Activated T-helper 1 cell treated with anti-CD3 and anti-CD28 coated beads, Interleukin-12 subunit alpha, Interleukin-12 subunit beta, Interleukin-2, Interleukin-4 antibody, amounts not matched to agents 30 ng/mL and 10 ng/mL and 1 ng/mL, durations not matched to agents 14 hours and 24 hours and 36 hours (primary cell): Measurements from ENCODE around the gene POLRMT. TPM values are rescaled to one million over a fixed set of nuclear protein-coding genes. Genes with fewer than 3 reads are reported as not detected.

Source experiments
- DNase-seq: peaks from one replicate; pipeline ENCODE4 v3.0.0; 2021; ENCODE audit warnings: low spot score
- H3K27ac Mint-ChIP-seq: one replicate; pipeline ENCODE4 v1.8.0; 2021; ENCODE audit warnings: mild to moderate bottlenecking, mixed read lengths
- H3K27me3 Mint-ChIP-seq: one replicate; pipeline ENCODE4 v1.8.0; 2022; ENCODE audit warnings: mild to moderate bottlenecking, moderate library complexity, mixed read lengths; ENCODE audit not compliant: insufficient read depth
- H3K36me3 Mint-ChIP-seq: one replicate; pipeline ENCODE4 v1.8.0; 2021; ENCODE audit warnings: low read depth, mixed read lengths
- H3K4me1 Mint-ChIP-seq: one replicate; pipeline ENCODE4 v1.8.0; 2021; ENCODE audit warnings: low read depth, mixed read lengths
- H3K4me3 Mint-ChIP-seq: one replicate; pipeline ENCODE4 v1.8.0; 2021; ENCODE audit warnings: mild to moderate bottlenecking, moderate library complexity, mixed read lengths
- H3K9me3 Mint-ChIP-seq: one replicate; pipeline ENCODE4 v1.8.0; 2021; ENCODE audit warnings: mixed read lengths
- intact Hi-C: fragments of 100-400 bp; cut with micrococcal nuclease; formaldehyde crosslinking; loops from one replicate; pipeline ENCODE4 v1.15.1; 2024
- total RNA-seq: library from RNA; stranded (reverse); gene quantifications from 2 replicates; pipeline ENCODE4 v1.2.3, GENCODE V29; 2022

The POLRMT gene
- total RNA-seq, 1 donor from 2014 or later = 104 TPM

DNA sequence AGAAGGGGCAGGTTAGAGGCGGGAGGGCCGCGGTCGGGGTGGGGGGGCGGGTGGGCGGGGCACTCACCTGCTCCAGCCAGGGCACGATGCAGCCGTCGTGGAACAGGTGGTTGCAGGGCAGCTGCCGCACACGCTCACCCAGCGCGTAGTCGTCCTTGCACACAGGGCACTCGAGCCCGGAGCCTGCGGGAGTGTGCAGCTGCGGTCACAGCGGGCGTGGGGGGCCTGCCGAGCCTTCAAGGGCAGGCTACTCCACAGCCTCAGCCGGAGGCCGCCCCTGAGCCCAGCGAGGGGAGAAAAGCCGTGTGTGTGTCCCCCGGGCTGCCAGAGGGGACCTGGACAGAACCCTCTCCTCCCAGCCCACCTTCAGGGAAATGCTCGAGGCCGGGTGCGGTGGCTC, 15.0 kb upstream of the POLRMT start:
- H3K27me3 Mint-ChIP-seq = no peaks in the 10 kb centered on the region
- H3K27ac Mint-ChIP-seq = no peak overlapping the region
- DNase-seq = no peak
- no peak overlapping the region for H3K4me3 Mint-ChIP-seq
- peaks cover 7% of the 10 kb centered on the region for H3K36me3 Mint-ChIP-seq
- intact Hi-C loops = no loop called here
- no peaks in the 10 kb centered on the region for H3K9me3 Mint-ChIP-seq
- H3K4me1 Mint-ChIP-seq = no peaks in the 10 kb centered on the region

DNA sequence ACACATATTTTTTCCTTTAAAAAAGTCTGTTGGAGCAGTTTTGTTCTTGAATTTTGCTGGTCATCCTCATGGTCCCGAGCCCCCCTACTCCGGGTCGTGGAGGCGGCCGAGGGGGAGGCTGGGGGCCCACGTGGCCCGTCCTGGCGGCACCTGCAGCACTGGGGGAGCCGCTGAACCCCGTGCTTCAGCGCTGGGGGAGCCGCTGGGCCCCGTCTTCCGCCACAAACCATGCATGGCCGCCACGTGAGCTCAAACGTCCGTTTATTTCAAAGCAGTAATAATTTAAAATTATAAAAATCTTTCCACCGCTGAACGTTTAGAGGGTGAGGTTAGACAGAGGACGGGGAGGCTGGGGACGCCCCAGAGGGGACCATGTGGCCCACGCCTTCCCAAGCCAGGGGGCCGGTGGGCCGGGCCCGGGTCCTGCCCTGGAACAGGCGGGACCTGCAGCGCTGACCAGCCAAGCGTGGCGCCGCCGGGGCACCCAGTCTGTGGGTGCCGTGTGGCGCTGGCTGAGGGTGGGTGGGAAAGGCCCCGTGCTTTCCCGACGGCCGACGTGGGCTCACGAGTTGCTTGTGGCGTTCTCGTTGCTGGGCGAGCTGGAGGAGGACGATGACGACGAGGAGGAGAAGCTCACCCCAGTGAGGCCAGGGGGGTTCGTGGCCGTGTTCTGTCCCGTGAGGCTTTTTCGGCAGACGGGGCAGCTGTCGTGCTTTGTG, 14.4 kb upstream of the POLRMT start:
- intact Hi-C loops = no loop called here
- no peak overlapping the region for H3K4me3 Mint-ChIP-seq
- no peaks in the 10 kb centered on the region for H3K4me1 Mint-ChIP-seq
- no peaks in the 10 kb centered on the region for H3K9me3 Mint-ChIP-seq
- H3K27me3 Mint-ChIP-seq = no peaks in the 10 kb centered on the region
- DNase-seq = no peak
- H3K36me3 Mint-ChIP-seq = peaks cover 7% of the 10 kb centered on the region
- H3K27ac Mint-ChIP-seq = no peak overlapping the region

DNA sequence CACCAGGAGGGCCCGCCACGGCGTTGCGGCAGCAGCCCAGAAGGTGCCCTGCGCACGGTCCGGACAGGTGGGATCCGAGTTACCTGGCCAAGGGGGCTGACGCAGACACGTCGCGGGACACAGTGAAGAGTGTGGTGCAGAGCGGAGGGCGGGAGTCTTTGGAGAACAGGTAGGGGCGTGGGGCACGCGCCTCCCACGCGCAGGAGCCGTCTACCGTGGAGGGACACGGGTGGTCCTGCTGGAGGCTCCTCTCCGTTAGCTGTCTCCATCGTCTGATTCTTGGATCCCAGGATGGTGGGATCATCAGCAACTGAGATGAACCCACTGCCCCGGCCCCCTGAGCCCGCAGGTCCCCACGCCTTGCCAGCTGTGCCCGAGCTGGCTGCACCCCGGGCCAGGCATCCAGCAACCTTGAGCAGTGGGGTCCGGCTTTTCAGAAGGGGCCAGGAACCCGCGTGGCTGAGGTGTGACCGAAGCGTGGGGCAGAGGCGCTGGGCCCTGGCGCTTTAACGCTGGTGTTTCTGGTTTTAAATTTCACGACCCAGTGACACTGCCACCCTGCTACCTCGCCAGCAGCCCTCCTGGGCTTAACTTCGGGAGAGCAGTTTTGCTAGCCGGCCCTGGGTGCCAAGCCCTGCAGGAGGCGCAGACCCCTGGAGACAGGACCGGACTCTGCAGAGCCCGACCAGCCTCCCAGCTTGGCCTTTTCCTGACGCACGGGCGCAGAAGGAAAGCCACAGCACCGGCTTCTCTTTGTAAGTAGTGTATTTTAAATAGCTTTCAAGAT, 13.6 kb upstream of the POLRMT start:
- Mint-ChIP-seq H3K9me3 (no peaks in the 10 kb centered on the region), H3K4me1 (no peaks in the 10 kb centered on the region), H3K27me3 (no peaks in the 10 kb centered on the region), H3K36me3 (peaks cover 7% of the 10 kb centered on the region), H3K4me3 (no peak overlapping the region), H3K27ac (no peak overlapping the region)
- no peak for DNase-seq
- intact Hi-C loops = no loop called here

DNA sequence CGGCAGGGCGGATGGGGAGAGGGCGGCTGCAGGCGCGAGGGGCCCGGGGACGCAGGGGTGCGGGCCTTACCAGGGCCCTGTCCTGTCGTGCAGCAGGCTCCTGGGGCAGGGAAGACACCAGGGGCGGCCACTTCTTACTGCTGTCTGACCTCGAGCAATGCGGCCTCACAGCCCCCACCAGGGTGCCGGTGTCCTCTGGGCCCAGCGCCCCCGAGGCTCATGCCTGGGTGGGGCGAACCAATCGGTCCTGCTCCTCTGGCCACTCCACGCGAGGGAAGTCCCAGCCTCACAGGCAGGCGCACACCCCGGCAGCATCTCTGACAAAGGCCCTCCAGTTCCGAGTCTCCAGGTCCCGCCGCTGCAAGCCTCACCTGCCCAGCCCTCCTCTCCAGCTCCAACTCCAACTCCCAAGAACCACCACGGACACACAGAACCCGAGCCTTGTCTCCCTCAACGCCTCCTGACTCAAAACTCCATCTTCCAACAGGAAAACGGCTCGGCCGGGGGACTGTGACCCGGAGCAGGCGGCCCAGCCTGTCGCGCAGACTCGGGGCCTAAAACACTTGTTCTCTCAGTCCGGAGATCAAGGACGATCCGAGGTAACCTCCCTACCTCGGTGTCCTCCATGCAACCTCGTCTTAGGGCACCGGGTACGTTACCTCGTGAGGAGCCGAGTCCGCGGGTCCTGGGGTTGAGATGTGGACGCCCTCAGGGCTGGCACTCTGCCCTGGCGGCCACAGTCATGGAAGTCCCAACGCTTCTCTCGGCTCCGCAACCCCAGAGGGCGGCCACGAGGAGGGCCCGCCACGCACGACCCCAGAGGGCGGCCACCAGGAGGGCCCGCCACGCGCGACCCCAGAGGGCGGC, 12.8 kb upstream of the POLRMT start:
- no peak overlapping the region for H3K27ac Mint-ChIP-seq
- DNase-seq = no peak
- H3K9me3 Mint-ChIP-seq = no peaks in the 10 kb centered on the region
- no peaks in the 10 kb centered on the region for H3K4me1 Mint-ChIP-seq
- intact Hi-C loops = no loop called here
- no peaks in the 10 kb centered on the region for H3K27me3 Mint-ChIP-seq
- H3K4me3 Mint-ChIP-seq = no peak overlapping the region
- peaks cover 7% of the 10 kb centered on the region for H3K36me3 Mint-ChIP-seq

DNA sequence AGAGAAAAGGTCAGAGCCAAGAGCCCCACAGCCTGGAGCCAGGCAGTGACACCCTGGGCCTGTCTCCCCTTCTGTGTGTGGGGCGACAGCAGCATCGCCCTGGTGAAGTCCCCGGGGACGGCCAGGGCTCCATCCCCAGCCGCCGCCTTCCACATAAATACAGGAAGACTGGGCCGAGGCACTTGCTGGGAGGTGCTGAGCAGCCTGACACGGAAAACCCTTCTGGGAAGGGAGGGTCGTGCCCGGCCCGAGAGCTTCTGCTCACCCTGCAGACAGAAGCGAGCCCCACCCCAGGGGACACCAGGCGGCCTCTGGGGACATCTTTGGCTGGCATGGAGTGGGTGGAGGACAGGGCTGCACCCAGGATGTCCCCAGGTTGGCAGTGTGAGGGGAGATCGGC, 11.5 kb upstream of the POLRMT start:
- Mint-ChIP-seq H3K27ac (no peak overlapping the region), H3K9me3 (no peaks in the 10 kb centered on the region), H3K4me3 (no peak overlapping the region), H3K4me1 (no peaks in the 10 kb centered on the region), H3K27me3 (no peaks in the 10 kb centered on the region), H3K36me3 (peaks cover 5% of the 10 kb centered on the region)
- no peak for DNase-seq
- intact Hi-C loops = no loop called here

DNA sequence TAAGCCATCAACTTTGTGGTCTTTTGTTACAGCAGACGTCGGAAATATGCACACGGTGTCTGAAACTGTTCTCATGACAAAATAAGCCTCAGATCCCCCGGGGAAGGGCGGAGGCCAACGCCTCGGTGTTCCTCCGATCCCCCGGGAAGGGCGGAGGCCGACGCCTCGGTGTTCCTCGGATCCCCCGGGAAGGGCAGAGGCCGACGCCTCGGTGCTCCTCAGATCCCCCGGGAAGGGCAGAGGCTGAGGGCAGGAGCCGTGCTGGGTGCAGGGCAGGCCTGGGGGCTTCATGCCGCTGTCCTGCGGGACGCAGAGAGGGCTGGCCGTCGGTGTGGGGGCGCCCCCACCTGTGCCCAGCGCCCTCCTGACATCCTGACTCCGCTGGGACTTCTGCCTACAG, 11.0 kb upstream of the POLRMT start:
- H3K4me3 Mint-ChIP-seq = no peak overlapping the region
- no peak overlapping the region for H3K27ac Mint-ChIP-seq
- peaks cover 2% of the 10 kb centered on the region for H3K4me1 Mint-ChIP-seq
- no peaks in the 10 kb centered on the region for H3K9me3 Mint-ChIP-seq
- H3K27me3 Mint-ChIP-seq = peaks cover 1% of the 10 kb centered on the region
- no peak for DNase-seq
- intact Hi-C loops = no loop called here
- peaks cover 5% of the 10 kb centered on the region for H3K36me3 Mint-ChIP-seq

DNA sequence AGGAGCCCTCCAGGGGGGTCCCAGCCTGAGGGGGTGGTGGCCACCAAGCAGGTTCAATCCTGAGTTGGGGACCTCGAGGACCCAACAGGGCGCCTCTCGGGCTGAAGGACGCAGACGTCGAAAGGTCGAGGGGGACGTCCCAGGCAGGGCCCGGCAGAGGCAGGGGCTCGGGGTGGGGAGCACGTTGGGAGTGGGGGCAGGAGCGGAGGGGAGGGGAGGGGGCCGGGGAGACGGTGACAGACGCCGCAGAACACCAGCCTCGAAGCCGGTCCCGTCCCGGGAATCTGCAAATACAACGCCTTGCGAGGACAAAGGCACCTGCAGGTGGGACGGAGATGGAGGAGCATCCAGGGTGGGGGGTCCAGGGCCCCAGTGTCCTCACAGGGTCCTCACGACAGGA, 10.4 kb upstream of the POLRMT start:
- Mint-ChIP-seq H3K4me3 (no peak overlapping the region), H3K27me3 (peaks cover 5% of the 10 kb centered on the region), H3K4me1 (peaks cover 6% of the 10 kb centered on the region), H3K27ac (no peak overlapping the region), H3K36me3 (peaks cover 5% of the 10 kb centered on the region), H3K9me3 (no peaks in the 10 kb centered on the region)
- intact Hi-C loops = no loop called here
- no peak for DNase-seq

DNA sequence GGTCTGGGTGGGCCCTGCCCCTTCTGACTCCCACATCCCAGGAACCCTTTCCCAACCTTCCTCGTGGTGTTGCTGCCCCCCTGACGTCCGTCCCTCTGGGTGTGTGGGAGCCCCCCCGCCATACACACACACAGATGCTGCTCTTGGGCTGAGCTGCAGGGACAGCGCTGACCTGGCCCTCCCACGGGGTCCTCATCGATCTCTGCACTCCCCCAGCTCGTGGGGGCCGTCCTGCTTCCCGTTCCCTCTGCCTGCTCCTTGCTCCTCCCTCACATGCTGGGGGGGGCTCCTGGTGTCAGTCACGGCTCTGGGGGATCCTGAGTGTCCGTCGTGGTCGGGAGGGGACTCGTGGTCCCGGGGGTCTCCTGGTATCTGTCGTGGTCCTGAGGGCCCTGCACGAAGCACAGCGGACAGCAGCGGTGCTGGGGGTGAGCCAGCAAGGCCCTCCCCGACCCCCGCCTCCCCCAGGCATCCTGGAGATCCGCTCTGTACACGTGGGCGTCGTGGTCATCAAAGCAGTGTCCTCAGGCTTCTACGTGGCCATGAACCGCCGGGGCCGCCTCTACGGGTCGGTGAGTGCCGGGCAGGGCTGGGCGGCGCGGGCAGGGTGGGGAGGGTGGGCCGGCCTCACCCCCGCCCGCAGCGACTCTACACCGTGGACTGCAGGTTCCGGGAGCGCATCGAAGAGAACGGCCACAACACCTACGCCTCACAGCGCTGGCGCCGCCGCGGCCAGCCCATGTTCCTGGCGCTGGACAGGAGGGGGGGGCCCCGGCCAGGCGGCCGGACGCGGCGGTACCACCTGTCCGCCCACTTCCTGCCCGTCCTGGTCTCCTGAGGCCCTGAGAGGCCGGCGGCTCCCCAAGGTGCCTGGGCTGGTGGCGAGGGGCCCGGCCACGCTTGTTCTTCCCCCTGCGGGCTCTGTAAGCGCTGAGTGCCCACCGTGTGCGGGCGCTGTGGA, 9.7 kb upstream of the POLRMT start:
- Mint-ChIP-seq H3K27ac (no peak overlapping the region), H3K27me3 (peaks cover 5% of the 10 kb centered on the region), H3K4me1 (peaks cover 6% of the 10 kb centered on the region), H3K4me3 (no peak overlapping the region), H3K9me3 (no peaks in the 10 kb centered on the region), H3K36me3 (peaks cover 2% of the 10 kb centered on the region)
- no peak for DNase-seq
- intact Hi-C loops = no loop called here

DNA sequence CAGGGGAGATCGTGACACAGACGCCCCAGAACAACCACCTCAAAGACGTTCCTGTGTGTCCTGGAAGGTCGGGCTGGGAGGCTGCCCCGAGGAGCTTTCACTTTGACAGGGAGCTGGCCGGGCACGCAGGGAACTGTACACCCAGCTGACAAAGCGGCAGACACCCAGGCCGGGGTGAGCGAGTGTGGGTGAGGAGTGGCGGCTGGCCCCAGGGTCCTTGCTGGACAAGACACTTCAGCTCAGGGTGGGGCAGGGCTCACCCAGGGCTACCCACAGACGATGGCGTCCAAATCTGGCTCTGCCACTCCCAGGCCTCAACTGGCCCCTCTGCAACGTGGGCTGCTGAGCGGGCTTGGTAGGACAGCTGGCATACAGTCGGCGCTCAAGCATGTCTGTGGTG, 8.4 kb upstream of the POLRMT start:
- Mint-ChIP-seq H3K4me1 (peaks cover 6% of the 10 kb centered on the region), H3K4me3 (no peak overlapping the region), H3K9me3 (no peaks in the 10 kb centered on the region), H3K27ac (no peak overlapping the region), H3K27me3 (peaks cover 5% of the 10 kb centered on the region), H3K36me3 (no peaks in the 10 kb centered on the region)
- intact Hi-C loops = no loop called here
- no peak for DNase-seq

DNA sequence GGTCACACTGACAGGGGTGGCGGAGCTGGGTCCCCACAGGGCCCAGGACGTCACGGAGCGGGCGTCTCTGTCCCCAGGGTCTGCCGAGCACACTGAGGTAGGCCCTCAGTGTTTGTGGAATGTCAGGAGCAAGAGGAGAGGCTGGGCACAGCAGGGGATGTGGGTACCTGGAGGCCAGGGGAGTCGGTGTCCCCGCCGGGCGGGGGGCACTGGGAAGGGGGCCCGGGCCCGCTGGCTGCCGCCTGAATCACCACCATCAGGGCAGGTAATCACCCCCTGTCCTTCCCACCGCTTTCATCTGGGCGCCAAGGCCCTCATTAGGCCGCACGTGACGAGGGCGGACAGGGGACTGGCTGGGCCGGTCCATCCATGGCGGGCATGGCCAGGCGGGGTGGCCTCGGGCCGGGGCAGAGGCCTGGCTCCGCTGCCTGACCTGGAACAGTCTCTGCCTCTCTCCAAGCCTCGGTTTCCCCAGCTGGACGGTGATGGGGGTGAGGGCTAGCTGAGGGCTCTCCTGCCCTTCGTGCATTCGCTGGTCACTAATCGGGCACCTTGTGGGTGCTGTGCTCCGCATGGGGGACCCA, 7.4 kb upstream of the POLRMT start:
- DNase-seq = no peak
- H3K36me3 Mint-ChIP-seq = no peaks in the 10 kb centered on the region
- peak overlapping the region; percentile 19 for H3K4me3 Mint-ChIP-seq

DNA sequence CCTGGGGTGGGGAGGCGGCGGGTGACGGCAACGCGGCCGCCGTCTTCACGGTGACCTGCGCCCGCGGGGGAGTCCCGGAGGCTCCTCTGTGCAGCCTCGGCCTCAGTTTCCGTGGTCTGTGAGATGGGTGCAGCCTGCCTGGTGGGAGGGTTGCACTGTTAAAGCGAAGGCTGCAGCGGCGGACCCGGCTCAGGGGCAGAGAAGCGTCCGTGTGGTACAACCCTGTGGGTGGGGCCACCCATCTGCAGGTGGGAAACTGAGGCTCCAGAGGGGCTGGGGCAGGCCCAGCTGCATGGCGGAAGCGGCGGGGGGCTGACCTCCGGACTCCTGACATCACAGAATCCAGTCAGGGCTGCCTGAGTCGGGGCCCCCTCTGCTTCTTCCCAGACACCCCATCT, 6.8 kb upstream of the POLRMT start:
- no peak for DNase-seq
- no peaks in the 10 kb centered on the region for H3K9me3 Mint-ChIP-seq
- no peak overlapping the region for H3K27ac Mint-ChIP-seq
- H3K4me1 Mint-ChIP-seq = peaks cover 6% of the 10 kb centered on the region
- no peak overlapping the region for H3K4me3 Mint-ChIP-seq
- H3K36me3 Mint-ChIP-seq = no peaks in the 10 kb centered on the region
- H3K27me3 Mint-ChIP-seq = peaks cover 5% of the 10 kb centered on the region
- intact Hi-C loops = no loop called here

More for the DNA sequence above, 7.4 kb upstream of the POLRMT start:
- Mint-ChIP-seq H3K9me3 (no peaks in the 10 kb centered on the region), H3K27me3 (peaks cover 5% of the 10 kb centered on the region), H3K4me1 (peaks cover 6% of the 10 kb centered on the region), H3K27ac (no peak overlapping the region)
- intact Hi-C loops = no loop called here
